ENCODE data around the gene TRMT10B.

Gene TRMT10B

GRCh38 chr9:37790096-37790495 is 36.5 kb downstream of the TRMT10B start:
- DNase-seq (ENCODE audit: low read depth, low spot score) = no peak
- H3K4me3 ChIP-seq (ENCODE audit: low read depth, low read length) = no peak overlapping the region
- no peak for TF ChIP-seq CTCF (IDR thresholded peaks at IDR 0.05; ENCODE audit: low read depth, low read length)
- in situ Hi-C loops (cut with HindIII; ENCODE audit: low sequenced_read_pairs) = no loop called here

- in situ Hi-C loops (cut with HindIII; ENCODE audit: low sequenced_read_pairs) = no loop called here
- H3K4me3 ChIP-seq (ENCODE audit: low read depth, low read length) = no peak overlapping the region
- no peak for TF ChIP-seq CTCF (IDR thresholded peaks at IDR 0.05; ENCODE audit: low read depth, low read length)
- no peak for DNase-seq (ENCODE audit: low read depth, low spot score)
Measured at GRCh38 chr9:37792122-37792521, 38.5 kb downstream of the TRMT10B start.

- in situ Hi-C loops (cut with HindIII; ENCODE audit: low sequenced_read_pairs) = no loop called here
- no peak for TF ChIP-seq CTCF (IDR thresholded peaks at IDR 0.05; ENCODE audit: low read depth, low read length)
Measured at GRCh38 chr9:37796232-37796631, 42.6 kb downstream of the TRMT10B start.

GRCh38 chr9:37798677-37799076 is 45.1 kb downstream of the TRMT10B start:
- DNase-seq (ENCODE audit: low read depth, low spot score) = no peak
- in situ Hi-C loops (cut with HindIII; ENCODE audit: low sequenced_read_pairs) = no loop called here
- no peak for TF ChIP-seq CTCF (IDR thresholded peaks at IDR 0.05; ENCODE audit: low read depth, low read length)
- H3K4me3 ChIP-seq (ENCODE audit: low read depth, low read length) = no peak overlapping the region

More at GRCh38 chr9:37796232-37796631, 42.6 kb downstream of the TRMT10B start:
- H3K4me3 ChIP-seq (ENCODE audit: low read depth, low read length) = no peak overlapping the region
- DNase-seq (ENCODE audit: low read depth, low spot score) = no peak

- peak; percentile 85 for DNase-seq (ENCODE audit: low read depth, low spot score)
- in situ Hi-C loops (cut with HindIII; ENCODE audit: low sequenced_read_pairs) = no loop called here
- no peak for TF ChIP-seq CTCF (IDR thresholded peaks at IDR 0.05; ENCODE audit: low read depth, low read length)
- H3K4me3 ChIP-seq (ENCODE audit: low read depth, low read length) = peak within 1 kb of the TSS; percentile 95
Measured at GRCh38 chr9:37800631-37801286, 47.2 kb downstream of the TRMT10B start, which contains the start of gene DCAF10. DCAF10 (plus strand) TSS chr9:37800797; CDS start chr9:37800867, 70 bp downstream.

GRCh38 chr9:37801287-37801850 is 47.8 kb downstream of the TRMT10B start:
- TF ChIP-seq CTCF (IDR thresholded peaks at IDR 0.05; ENCODE audit: low read depth, low read length) = no peak
- peak overlapping the region; percentile 95 for H3K4me3 ChIP-seq (ENCODE audit: low read depth, low read length)
- in situ Hi-C loops (cut with HindIII; ENCODE audit: low sequenced_read_pairs) = no loop called here
- DNase-seq (ENCODE audit: low read depth, low spot score) = no peak

All from astrocyte of the spinal cord (primary cell).